Activated CD8-positive, alpha-beta T cell treated with anti-CD3 and anti-CD28 coated beads, Interleukin-2, amount 10 ng/mL, durations not matched to agents 7 days and 5 days (primary cell): ENCODE data around the gene INSIG1. TPM values are rescaled to one million over a fixed set of nuclear protein-coding genes. Genes with fewer than 3 reads are reported as not detected.

Experiments
- ATAC-seq: fragments of 150-1000 bp; cut with Tn5 transposase; one replicate; pipeline ENCODE4 v1.10.0; 2021; ENCODE audit warnings: moderate library complexity
- CTCF ChIA-PET: fragments of 350-600 bp; sonication (Branson Sonifier 250); formaldehyde crosslinking; loops from one replicate; lab custom pipeline; 2021; ENCODE audit warnings: antibody characterized with exemption; lab: Charles Lee
- POLR2A ChIA-PET: fragments of 350-600 bp; sonication (Branson Sonifier 250); formaldehyde crosslinking; loops from one replicate; lab custom pipeline; 2021; ENCODE audit warnings: antibody characterized with exemption; lab: Charles Lee
- DNase-seq: peaks from one replicate; pipeline ENCODE4 v3.0.0-alpha.2; 2020
- H3K27ac Mint-ChIP-seq: one replicate; pipeline ENCODE4 v1.8.0; 2021; ENCODE audit warnings: mild to moderate bottlenecking, mixed read lengths
- H3K27me3 Mint-ChIP-seq: one replicate; pipeline ENCODE4 v1.8.0; 2021; ENCODE audit warnings: low read depth, mixed read lengths
- H3K36me3 Mint-ChIP-seq: one replicate; pipeline ENCODE4 v1.8.0; 2021; ENCODE audit warnings: low read depth, mixed read lengths
- H3K4me1 Mint-ChIP-seq: one replicate; pipeline ENCODE4 v1.8.0; 2021; ENCODE audit warnings: low read depth, mixed read lengths
- H3K4me3 Mint-ChIP-seq: one replicate; pipeline ENCODE4 v1.8.0; 2021; ENCODE audit warnings: mild to moderate bottlenecking, mixed read lengths
- H3K9me3 Mint-ChIP-seq: one replicate; pipeline ENCODE4 v1.8.0; 2022; ENCODE audit warnings: mixed read lengths; ENCODE audit not compliant: insufficient read depth
- total RNA-seq, 2 experiments: library from RNA; stranded (reverse); gene quantifications; one replicate each; pipeline ENCODE4 v1.2.3, GENCODE V29; 2021

The INSIG1 gene
- total RNA-seq, 2 experiments from 2014 or later = 83.9 to 89.1 TPM

DNA sequence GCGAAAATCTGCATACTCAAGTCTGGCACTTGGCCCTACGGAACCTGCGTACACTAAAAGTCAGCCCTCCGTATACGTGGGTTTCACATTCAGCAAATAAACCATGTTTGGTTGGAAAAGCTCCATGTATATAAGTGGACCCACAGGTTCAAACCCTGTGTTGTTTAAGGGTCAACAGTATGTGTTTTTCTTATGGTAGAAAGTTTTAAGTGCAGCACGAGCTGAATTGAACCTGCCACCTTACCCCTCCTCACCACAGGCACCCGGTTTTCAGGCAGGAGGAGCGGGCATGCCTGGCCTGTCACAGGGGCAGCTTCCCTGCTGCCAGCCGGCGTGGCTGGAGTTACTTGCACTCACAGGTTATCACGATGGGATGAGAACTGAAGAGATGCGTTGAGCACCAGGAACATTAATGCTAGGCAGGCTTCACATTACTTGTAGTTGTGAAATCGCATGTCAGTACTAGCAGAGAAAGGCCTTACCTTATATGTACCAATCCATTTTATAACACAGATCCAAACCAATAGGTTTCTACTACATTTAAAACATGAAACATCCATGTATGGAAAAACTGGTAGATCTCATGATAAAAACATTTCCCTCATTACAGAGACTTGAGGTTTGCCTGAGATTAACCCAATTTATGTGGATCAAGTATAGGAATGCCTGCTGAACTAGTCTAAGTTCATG lies 12.9 kb downstream of the INSIG1 start:
- no peak for ATAC-seq
- no peaks in the 10 kb centered on the region for H3K27me3 Mint-ChIP-seq
- no peaks in the 10 kb centered on the region for H3K9me3 Mint-ChIP-seq
- no peak overlapping the region for H3K4me3 Mint-ChIP-seq
- H3K4me1 Mint-ChIP-seq = peaks cover 6% of the 10 kb centered on the region
- ChIA-PET CTCF (no interaction called here), POLR2A (no interaction called here)
- DNase-seq = no peak
- peaks cover 46% of the 10 kb centered on the region for H3K36me3 Mint-ChIP-seq
- H3K27ac Mint-ChIP-seq = no peak overlapping the region

DNA sequence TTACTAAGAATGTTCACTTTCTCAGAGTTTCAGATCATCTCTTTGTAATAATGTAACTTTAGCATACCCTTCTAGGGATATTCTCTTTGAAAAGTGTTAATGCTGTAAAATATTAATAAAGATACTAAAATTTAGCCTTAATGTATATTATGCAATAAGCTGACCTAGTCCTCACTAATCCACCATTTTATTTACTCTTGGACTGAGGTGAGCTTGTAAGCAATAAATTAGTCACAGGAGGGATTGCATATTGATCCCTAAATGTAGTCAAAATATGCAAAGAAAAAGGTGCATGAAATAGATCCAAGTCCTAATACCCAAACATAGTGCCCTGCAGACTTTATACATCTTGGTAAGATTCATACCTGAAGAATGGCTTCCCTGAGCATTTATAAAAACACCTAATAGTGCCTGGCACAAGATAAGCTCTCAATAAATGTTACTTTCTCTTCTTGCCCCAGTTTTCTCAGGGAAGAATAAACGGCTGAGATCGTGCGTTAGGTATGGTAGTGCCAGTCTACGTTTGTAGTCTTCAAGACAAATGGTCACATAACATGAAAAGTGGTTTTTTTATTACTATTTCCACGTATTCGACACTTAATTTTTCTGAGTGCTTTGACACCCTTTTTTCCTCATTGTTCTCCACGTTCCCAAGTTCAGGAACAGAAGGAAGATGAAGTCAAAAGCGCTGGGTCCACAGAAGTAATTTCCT lies 14.3 kb downstream of the INSIG1 start:
- ChIA-PET CTCF (no interaction called here), POLR2A (interaction anchor here (1.2 kb wide), 1 partner anchor 32 kb away, joined by 3 read pairs; no protein-coding TSS in a partner anchor)
- H3K4me3 Mint-ChIP-seq = no peak overlapping the region
- H3K27ac Mint-ChIP-seq = peak overlapping the region; percentile 34
- peaks cover 39% of the 10 kb centered on the region for H3K36me3 Mint-ChIP-seq
- no peaks in the 10 kb centered on the region for H3K9me3 Mint-ChIP-seq
- no peak for ATAC-seq
- no peak for DNase-seq
- H3K27me3 Mint-ChIP-seq = no peaks in the 10 kb centered on the region
- H3K4me1 Mint-ChIP-seq = peaks cover 4% of the 10 kb centered on the region

DNA sequence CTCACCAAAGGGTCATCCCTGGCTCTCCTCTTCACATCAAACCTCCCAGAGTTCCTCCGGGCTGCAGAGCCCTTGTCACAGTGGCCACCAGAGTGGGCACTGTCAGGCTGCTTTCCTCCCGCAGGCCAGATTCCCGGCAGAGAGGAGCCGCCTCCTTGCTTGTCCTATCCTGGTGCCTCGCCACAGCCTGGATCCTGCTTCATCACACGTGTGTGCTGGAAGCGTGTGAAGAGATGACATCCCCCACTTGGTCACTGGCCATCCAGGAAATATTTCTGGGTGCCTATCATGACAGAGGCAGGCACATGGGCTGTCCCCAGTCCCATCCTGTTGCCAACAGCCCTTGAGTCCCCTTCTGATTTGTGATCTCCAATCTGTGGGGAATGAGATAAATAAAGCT lies 15.0 kb downstream of the INSIG1 start:
- Mint-ChIP-seq H3K27ac (peak overlapping the region; percentile 6), H3K27me3 (no peaks in the 10 kb centered on the region), H3K9me3 (no peaks in the 10 kb centered on the region), H3K4me3 (no peak overlapping the region), H3K36me3 (peaks cover 33% of the 10 kb centered on the region), H3K4me1 (no peaks in the 10 kb centered on the region)
- POLR2A ChIA-PET = interaction anchor here (0.7 to 1.2 kb wide), 2 partner anchors 31 to 33 kb away, joined by 3 to 4 read pairs; no protein-coding TSS in a partner anchor
- DNase-seq = no peak
- CTCF ChIA-PET = no interaction called here
- peak; percentile 19 for ATAC-seq

- Mint-ChIP-seq H3K4me3 (no peak overlapping the region), H3K36me3 (peaks cover 29% of the 10 kb centered on the region), H3K27me3 (no peaks in the 10 kb centered on the region), H3K9me3 (no peaks in the 10 kb centered on the region), H3K4me1 (no peaks in the 10 kb centered on the region), H3K27ac (no peak overlapping the region)
- ChIA-PET POLR2A (interaction anchor here (0.7 kb wide), 1 partner anchor 32 kb away, joined by 4 read pairs; no protein-coding TSS in a partner anchor), CTCF (interaction anchor here (1.2 kb wide), 1 partner anchor 14 kb away, joined by 5 read pairs; no protein-coding TSS in a partner anchor)
- ATAC-seq (peak; percentile 18), DNase-seq (no peak)
Observed at GRCh38 chr7:155313096-155313495, 15.4 kb downstream of the INSIG1 start.

- ChIA-PET CTCF (no interaction called here), POLR2A (no interaction called here)
- Mint-ChIP-seq H3K27ac (no peak overlapping the region), H3K4me1 (no peaks in the 10 kb centered on the region), H3K4me3 (no peak overlapping the region), H3K27me3 (peaks cover 7% of the 10 kb centered on the region), H3K9me3 (no peaks in the 10 kb centered on the region), H3K36me3 (peaks cover 10% of the 10 kb centered on the region)
- DNase-seq (no peak), ATAC-seq (no peak)
Observed at GRCh38 chr7:155315977-155316376, 18.3 kb downstream of the INSIG1 start.

- no peak overlapping the region for H3K27ac Mint-ChIP-seq
- CTCF ChIA-PET = no interaction called here
Observed at GRCh38 chr7:155316427-155317113, 18.9 kb downstream of the INSIG1 start.

DNA sequence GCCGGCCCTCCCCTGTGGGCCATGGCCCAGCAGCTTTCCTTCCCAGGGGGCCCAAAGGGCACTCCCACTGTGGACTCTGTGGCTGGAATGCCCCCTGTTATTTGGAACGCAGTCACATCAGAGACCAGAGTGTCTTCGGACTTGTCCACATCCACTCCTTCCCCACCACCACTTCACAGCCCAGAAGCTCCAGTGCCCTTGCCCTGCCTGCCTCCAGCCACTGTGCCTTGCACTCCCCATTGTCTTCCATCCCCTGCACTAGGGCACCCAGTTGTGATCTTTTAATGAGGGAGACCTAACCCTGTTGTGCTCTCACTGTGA lies 19.4 kb downstream of the INSIG1 start:
- DNase-seq = no peak
- H3K9me3 Mint-ChIP-seq = no peaks in the 10 kb centered on the region
- no peak overlapping the region for H3K27ac Mint-ChIP-seq
- peaks cover 7% of the 10 kb centered on the region for H3K27me3 Mint-ChIP-seq
- H3K4me3 Mint-ChIP-seq = no peak overlapping the region
- ChIA-PET CTCF (no interaction called here), POLR2A (no interaction called here)
- peaks cover 4% of the 10 kb centered on the region for H3K36me3 Mint-ChIP-seq
- no peaks in the 10 kb centered on the region for H3K4me1 Mint-ChIP-seq
- ATAC-seq = no peak

More at GRCh38 chr7:155316427-155317113, 18.9 kb downstream of the INSIG1 start:
- POLR2A ChIA-PET = no interaction called here
- no peak for ATAC-seq
- peaks cover 7% of the 10 kb centered on the region for H3K27me3 Mint-ChIP-seq
- H3K4me1 Mint-ChIP-seq = no peaks in the 10 kb centered on the region
- peaks cover 7% of the 10 kb centered on the region for H3K36me3 Mint-ChIP-seq
- no peak for DNase-seq
- no peak overlapping the region for H3K4me3 Mint-ChIP-seq
- H3K9me3 Mint-ChIP-seq = no peaks in the 10 kb centered on the region

DNA sequence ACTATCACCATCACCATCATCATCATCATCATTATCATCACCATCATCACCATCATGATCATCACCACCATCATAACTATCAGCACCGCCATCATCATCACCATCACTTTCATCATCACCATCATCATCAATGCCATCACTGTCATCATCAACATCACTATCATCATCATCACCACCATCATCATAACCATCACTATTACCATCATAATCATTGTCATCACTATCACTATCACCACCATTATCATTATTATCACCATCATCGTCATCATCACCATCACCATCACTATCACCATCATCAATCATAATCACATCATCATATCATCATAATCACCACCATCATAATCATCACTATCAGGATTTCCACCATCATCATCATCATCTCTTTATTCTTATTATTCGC lies 20.6 kb downstream of the INSIG1 start:
- H3K9me3 Mint-ChIP-seq = peaks cover under 1% of the 10 kb centered on the region
- no peaks in the 10 kb centered on the region for H3K36me3 Mint-ChIP-seq
- no peak overlapping the region for H3K4me3 Mint-ChIP-seq
- no peaks in the 10 kb centered on the region for H3K4me1 Mint-ChIP-seq
- peaks cover 7% of the 10 kb centered on the region for H3K27me3 Mint-ChIP-seq
- H3K27ac Mint-ChIP-seq = no peak overlapping the region
- no peak for ATAC-seq
- ChIA-PET POLR2A (no interaction called here), CTCF (no interaction called here)
- DNase-seq = no peak

DNA sequence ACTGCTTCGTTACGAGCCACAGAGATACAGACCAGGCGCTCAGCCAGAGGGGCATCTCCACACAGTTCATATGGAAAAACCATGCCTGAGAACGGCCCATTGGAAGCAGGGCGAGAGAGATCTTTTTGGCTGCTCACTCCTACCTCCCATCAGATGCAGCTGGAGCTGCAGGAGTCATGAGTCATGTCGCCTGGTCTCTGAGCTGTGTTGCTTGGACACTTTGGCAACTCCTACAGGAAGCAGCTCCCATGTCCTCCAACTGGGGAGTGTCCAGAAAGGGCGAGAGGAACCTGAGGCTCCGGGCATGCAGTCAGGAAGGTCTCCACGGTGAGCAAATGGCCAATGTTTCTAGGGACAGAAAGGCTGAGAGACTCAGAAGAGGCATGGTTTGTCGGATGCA lies 24.9 kb downstream of the INSIG1 start:
- ChIA-PET POLR2A (no interaction called here), CTCF (no interaction called here)
- no peak for ATAC-seq
- no peak for DNase-seq
- Mint-ChIP-seq H3K4me3 (no peak overlapping the region), H3K4me1 (no peaks in the 10 kb centered on the region), H3K27ac (no peak overlapping the region), H3K9me3 (peaks cover 13% of the 10 kb centered on the region), H3K27me3 (peaks cover 16% of the 10 kb centered on the region), H3K36me3 (no peaks in the 10 kb centered on the region)

GRCh38 chr7:155323001-155323638 lies 25.4 kb downstream of the INSIG1 start:
- Mint-ChIP-seq H3K9me3 (peaks cover 13% of the 10 kb centered on the region), H3K4me1 (no peaks in the 10 kb centered on the region), H3K36me3 (no peaks in the 10 kb centered on the region), H3K4me3 (no peak overlapping the region), H3K27me3 (peaks cover 16% of the 10 kb centered on the region), H3K27ac (no peak overlapping the region)
- ChIA-PET POLR2A (no interaction called here), CTCF (no interaction called here)
- DNase-seq = no peak
- no peak for ATAC-seq

GRCh38 chr7:155324012-155324917 lies 26.6 kb downstream of the INSIG1 start:
- no peak overlapping the region for H3K27ac Mint-ChIP-seq
- no peaks in the 10 kb centered on the region for H3K4me1 Mint-ChIP-seq
- ChIA-PET POLR2A (interaction anchor here (0.6 kb wide), 1 partner anchor 366 kb away, joined by 3 read pairs; no protein-coding TSS in a partner anchor), CTCF (no interaction called here)
- H3K4me3 Mint-ChIP-seq = no peak overlapping the region
- peaks cover 16% of the 10 kb centered on the region for H3K27me3 Mint-ChIP-seq
- H3K36me3 Mint-ChIP-seq = no peaks in the 10 kb centered on the region
- ATAC-seq = no peak
- peaks cover 13% of the 10 kb centered on the region for H3K9me3 Mint-ChIP-seq
- DNase-seq = no peak
